GM19397 (cell line): ENCODE measurements around the gene PAK1IP1.
A peak's percentile ranks its signal among the peaks of the same experiment; 100 is the strongest.
"Not testable (repeated sequence)": the region's sequence is repeated elsewhere in the genome, so short reads cannot be mapped to it uniquely, and the experiment has no call there.

Experiments
- ATAC-seq: cut with Tn5 transposase; IDR thresholded peaks from one replicate; pipeline ENCODE4 v1.9.1; 2021; ENCODE audit warnings: mild to moderate bottlenecking, moderate library complexity; ENCODE audit not compliant: unreplicated experiment

The PAK1IP1 gene

GRCh38 chr6:10740061-10740460, 45.3 kb downstream of the PAK1IP1 start:
- ATAC-seq: no peak

DNA sequence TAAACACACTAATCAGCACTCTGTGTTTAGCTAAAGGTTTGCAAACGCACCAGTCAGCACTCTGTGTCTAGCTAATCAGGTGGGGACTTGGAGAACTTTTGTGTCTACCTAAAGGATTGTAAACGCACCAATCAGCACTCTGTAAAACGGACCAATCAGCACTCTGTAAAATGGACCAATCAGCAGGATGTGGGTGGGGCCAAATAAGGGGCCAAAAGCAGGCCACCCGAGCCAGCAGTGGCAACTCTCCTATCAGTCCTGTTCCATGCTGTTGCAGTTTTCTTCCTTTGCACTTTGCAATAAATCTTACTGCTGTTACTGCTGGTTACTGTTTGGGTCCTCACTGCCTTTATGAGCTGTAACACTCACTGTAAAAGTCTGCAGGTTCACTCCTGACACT, 46.9 kb downstream of the PAK1IP1 start:
- ATAC-seq: not testable (repeated sequence)

DNA sequence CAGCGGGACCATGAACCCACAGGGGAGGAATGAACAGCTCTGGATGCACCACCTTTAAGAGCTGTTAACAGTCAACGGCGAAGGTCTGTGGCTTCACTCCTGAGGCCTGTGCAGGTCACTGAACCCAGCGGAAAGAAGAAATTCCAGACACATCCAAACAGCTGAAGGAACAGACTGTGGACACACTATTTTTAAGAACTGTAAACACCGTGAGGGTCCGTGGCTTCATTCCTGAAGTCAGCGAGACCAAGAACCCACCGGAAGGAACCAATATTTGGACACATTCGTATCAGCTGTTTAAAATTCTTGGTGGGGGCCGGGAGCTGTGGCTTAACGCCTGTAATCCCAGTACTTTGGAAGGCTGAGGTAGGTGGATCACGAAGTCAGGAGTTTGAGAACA, 47.5 kb downstream of the PAK1IP1 start:
- ATAC-seq: no peak

- no peak for ATAC-seq
Observed at GRCh38 chr6:10743515-10743914, 48.7 kb downstream of the PAK1IP1 start.

DNA sequence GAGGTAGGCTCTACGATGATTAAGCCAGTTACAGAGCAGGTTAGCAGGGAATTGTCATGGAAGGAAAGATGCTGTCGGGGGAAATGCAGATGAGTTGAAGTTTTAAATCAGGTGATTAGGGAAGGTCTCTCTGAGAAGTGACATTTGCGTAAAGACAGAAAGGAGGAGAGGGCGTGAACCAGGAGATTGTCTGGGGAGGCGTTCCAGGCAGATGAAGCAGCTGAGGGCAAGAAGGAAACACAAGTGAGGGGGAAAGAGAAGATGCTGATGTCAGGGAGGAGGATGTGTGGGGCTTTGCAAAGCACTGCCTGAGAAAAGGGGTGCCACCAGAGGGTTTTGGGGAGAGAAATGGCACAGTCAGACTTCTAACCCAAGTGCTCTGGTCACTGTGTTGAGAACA, 50.3 kb downstream of the PAK1IP1 start:
- ATAC-seq: no peak

- ATAC-seq: no peak
Observed at GRCh38 chr6:10746915-10747250, 52.1 kb downstream of the PAK1IP1 start.

DNA sequence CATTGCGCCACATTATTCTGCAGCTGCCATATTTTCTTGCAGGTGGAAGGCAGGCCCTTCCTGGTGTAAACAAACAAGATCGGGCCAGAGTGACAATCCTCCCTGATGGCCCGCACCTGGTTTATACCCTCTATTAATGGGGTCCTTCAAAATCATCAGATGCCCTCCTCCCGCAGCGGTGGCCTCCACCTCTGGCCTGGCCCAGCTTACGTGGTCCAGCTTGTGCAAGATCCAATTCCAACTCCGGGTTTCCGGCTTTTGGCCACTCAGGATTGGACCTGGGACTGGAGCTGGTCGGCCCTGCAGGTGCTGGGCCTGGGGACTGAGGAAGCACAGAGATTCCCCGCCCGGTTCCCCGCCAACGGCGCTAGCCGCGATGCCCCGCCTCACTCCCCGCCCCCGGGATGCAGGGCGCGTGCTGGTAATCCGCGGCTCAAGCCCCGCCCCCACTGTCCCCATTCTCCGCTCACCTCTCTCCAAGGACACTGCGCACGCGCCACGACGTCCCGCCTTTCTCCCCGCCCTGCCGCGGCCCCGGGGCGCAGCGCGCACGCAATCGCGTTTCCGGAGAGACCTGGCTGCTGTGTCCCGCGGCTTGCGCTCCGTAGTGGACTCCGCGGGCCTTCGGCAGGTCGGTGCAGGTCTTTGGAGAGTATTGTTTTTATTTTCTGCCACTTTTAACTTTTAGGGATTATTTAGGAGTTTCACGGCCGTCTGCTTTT, 52.6 kb downstream of the PAK1IP1 start, which contains the start of gene TMEM14B:
Gene TMEM14B, plus strand, starts transcription at position 555 of the 722 bp plus-strand sequence. CDS start 1,441 bp downstream, outside the sequence.
- peak; percentile 96 for ATAC-seq

- no peak for ATAC-seq
Observed at GRCh38 chr6:10749734-10750133, 55.0 kb downstream of the PAK1IP1 start.

DNA sequence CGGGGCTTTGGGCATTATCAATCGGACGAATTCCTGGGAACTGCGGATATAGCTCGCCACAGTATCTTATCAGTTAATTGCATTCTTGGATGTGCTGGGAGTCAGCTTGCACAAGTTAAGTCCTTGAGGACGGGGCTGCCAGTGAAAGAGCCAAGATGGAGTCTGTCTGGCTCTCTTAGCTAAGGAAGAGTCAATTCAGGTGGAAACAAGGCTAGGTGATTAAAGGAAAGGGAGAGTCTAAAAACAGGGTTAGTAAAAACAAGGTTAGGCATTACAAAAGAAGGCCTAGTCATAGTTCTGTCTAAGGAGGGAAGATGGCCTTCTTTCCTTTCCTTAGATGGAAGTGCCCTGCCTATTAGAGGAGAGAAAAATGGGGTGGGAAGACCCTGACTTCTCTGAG, 55.8 kb downstream of the PAK1IP1 start:
- not testable (repeated sequence) for ATAC-seq

GRCh38 chr6:10751757-10752156, 57.0 kb downstream of the PAK1IP1 start:
- not testable (repeated sequence) for ATAC-seq

GRCh38 chr6:10756085-10756484, 61.3 kb downstream of the PAK1IP1 start:
- ATAC-seq: no peak
